HG03342 (cell line): ENCODE measurements around the gene LCA5.
"Not testable (repeated sequence)": the region's sequence is repeated elsewhere in the genome, so short reads cannot be mapped to it uniquely, and the experiment has no call there.

Experiments
- ATAC-seq: cut with Tn5 transposase; IDR thresholded peaks from one replicate; pipeline ENCODE4 v1.9.1; 2021; ENCODE audit warnings: mild to moderate bottlenecking, moderate library complexity; ENCODE audit not compliant: unreplicated experiment

The LCA5 gene

DNA sequence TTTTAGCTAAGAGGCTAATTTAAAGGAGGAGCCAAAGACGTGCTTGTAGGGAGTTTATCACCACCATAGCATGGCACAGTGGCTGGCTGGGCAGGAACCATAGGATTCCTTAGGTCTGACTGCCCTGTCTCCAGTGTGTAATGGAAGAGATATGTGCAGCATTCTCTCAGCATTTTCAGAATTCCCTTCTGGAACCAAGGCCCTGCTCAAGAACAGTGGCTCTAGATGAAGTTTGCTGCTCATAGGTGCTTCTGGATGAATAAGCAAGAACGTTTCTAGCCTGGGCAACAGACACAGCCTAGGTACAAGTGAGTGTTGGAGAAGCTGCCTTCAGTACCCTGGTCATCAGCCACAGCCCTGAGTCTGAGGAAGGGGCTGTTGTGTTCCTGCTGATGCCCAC lies 69.1 kb downstream of the LCA5 start:
- no peak for ATAC-seq

DNA sequence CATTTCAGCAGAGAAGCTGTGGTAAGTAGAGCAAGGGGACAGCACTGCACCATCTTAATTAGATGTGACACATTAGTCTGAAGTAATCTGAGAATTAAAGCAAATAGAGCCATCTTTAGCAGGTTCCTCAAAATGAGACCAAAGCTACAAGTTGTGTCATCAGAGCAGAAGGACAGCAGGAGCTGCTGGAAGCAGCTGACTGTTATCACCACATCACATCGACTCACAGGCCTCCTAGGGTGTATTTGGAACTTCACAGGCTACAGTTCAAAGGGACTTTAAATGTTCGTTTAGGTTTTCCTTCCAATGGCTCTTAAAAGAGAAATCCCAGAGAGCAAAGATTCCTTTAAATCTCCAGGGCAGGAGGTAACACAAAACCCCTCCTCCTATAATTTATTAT lies 69.5 kb downstream of the LCA5 start:
- ATAC-seq = no peak

DNA sequence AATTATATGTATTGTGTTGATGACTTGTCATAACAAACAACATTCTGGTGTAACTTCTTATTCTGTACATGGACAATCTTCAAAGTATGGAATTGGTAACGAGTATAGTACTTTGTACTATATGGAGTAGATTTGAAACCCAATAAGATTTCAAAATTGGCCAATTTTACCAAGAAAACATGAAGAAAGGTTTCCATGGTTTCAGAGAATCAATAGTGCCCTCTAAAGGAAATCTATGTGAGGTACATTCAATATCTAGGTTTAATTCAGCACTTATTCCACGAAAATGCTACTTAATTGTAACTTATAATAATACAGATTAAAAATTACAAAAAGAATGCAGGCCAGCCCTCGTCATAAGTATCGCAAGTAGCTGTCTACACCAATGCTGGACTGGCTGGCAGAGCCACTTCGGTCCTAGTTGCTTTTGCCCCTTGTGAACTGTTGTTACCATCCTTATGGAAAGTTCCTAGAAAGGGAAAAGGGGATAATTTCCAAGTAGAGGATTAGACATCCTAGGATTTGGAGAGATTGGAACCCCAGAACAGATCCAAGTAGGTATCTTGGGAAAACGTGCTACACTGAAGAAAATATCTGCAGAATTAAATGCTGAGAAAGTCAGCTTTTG lies 70.9 kb downstream of the LCA5 start:
- ATAC-seq = peak; percentile 40

DNA sequence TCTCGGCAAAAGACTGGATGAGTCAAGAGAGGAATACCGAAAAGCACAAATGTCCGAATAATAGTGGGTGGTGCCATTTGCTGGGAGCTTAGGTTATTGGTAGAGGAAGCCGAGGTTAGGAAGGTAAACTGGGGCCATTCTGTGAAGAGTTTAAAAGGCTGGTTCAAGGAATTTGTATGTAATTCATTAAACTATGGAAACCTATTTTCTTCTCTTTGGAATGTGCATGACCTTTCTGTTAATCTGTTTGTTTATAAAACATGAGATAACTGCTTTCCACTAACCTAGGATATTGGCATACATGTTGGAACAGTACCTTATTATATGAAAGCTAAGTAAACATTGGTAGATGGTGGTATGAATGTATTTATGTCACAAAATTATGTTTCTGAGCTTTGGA lies 71.8 kb downstream of the LCA5 start:
- ATAC-seq = no peak

DNA sequence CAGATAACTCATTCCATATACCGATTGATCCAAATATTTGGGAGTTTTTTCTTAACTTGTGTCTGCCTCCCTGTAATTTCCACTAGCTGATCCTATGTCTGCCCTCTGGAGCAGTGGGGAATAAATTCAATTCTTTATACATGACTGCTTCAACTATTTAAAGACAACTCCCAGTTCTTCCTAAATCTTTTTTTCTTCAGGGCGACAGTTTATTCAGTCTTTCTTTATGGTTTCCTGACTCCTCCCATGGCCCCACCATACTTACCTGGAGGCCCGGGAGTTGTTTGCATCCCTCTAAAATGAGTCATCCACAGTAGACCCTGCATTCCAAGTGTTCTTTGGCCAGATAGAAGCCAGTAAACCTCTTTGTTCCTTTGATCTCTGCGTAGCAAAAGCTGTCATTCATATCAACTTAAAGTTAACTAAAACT lies 73.6 kb downstream of the LCA5 start:
- no peak for ATAC-seq

DNA sequence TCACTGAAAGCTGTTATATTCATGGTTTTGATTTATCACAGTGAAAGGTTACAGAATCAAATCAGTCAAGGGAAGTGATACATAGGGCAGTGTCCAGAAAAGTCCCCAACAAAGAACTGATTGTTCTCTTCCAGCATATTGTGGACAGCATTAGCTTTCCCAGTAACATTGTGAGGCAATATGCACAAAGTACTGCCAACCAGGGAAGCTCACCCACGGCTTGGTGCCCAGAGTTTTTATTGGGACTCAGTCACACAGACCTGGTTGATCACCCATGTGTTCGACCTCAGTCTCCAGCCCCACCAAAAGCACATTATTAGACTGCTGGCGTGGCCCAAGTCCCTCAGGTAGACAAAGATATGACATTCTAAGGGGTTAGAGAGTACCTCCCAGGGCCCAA lies 76.0 kb downstream of the LCA5 start:
- ATAC-seq = peak; percentile 63

DNA sequence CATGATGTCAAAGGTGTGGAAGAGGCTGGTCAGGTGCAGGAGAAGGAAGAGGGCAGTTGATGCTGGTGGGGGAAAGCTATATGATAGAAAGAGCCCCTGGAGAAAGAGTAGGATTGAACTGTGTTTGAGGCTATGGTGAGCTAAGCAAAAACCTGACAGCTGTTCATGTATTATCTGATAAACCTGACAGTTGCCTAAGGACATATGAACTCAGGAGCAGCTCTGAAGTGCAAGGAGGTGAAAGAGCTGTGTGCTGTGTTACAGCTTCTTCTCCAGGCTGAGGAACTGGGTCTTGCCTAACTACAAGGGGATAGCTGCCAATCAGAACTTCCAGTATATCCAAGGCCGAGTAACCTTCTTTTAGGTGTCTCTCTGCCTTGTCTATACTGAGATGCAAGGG lies 81.8 kb downstream of the LCA5 start:
- ATAC-seq = no peak

DNA sequence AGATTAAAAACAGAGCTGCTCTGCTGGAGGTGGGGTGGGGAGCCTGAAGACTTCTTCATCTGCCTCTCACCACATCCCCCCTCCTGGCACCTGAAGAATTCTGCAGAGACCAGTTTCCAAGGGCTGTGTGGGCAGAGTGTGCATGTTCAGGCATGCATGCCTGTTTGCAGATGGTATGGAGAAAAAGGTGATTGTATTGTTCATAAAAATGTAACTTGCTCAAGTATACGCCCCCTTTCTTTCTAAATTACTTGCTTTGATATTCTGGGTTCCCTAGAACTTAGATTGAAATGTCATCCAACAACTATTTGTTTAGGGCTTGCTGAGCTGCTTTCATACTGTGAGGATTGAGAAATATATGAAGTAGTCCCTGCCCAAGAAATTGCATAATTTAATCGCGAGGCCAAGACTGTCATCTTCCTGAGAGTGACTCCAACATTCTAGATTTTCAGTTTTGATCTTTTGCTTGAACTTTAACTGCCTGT lies 83.6 kb downstream of the LCA5 start:
- no peak for ATAC-seq

DNA sequence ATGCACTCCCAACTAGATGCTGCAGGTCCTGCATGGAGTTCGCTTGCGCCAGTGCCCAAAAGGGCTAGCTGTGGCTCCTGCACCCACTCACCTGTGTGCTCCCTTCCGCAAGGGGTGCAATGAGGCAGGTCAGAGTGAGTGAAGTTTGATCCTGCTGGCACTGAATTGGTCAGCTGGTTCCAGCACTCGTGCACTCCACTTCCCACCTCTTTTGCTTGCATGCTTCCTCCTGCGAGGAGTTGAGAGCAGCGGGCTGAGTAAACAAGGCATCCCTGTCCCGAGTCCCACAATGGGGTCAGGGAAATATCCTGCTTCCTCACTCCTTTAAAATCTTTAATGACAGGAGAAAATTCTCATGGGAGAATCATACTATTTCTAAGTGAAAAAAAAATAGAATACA lies 86.2 kb downstream of the LCA5 start:
- ATAC-seq = no peak

DNA sequence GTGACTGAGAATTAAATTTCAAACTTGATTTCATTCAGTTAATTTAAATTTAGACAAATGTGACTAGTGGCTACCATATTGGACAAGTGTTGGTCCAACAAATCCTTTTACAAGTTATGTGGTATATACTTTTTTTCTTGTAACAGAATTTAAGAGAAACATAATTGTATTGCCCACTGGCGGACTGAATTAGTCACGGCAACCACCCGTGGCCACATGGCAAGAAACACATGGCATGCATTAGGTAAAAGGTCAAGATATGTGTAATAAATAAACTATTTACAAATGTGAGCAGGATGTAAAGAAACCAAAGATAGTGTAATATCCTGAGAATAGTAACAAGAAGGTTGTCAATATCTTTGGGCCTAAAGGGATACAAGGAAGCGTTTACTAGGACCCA lies 91.2 kb downstream of the LCA5 start:
- ATAC-seq = no peak

DNA sequence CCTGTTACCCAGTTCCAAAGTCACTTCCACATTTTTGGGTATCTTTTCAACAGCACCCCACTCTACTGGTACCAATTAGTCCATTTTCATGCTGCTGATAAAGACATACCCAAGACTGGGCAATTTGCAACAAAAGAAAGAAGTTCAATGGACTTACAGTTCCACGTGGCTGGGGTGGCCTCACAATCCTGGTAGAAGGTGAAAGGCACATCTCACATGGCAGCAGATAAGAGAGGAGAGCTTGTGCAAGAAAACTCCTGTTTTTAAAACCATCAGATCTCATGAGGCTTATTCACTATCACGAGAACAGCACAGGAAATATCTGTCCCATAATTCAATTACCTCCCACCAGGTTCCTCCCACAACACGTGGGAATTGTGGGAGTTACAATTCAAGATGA lies 93.4 kb downstream of the LCA5 start:
- not testable (repeated sequence) for ATAC-seq

DNA sequence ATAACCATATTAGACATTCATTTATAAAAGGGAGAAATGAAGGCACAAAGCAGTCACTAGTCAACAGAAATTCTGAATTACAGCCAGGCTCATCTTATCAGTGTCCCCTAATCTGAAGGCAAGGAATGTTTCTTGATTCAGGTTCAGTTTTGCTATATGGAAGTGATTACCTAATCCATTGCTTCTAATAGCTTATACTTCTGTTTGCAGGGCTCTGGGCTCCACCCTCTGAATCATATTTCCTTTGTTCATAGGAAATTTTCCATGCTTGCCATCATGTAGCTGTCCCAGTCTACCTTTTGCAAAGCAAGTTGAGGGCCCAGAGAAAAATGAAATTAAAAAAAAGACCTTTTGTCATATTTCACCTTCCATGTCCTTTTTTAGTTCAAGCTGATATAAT lies 96.0 kb downstream of the LCA5 start:
- no peak for ATAC-seq

DNA sequence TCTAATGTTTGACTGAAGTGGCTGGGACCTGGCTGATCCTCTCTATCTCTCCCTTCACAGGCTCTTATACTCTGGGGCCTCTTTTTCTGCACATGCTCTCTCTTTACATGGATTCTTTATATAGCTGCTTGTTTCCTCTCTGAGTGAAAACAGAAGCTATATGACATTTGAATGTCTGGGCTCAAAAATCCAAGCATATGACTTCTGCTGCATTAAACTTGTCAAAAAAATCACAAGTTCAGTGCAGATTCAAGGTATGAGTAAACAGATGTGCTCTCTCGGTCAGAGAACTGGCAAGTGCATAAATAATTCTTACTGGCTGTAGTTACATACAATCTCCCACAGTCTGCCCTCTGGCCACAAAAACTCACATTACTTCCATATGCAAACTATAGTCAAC lies 96.6 kb downstream of the LCA5 start:
- ATAC-seq = no peak

DNA sequence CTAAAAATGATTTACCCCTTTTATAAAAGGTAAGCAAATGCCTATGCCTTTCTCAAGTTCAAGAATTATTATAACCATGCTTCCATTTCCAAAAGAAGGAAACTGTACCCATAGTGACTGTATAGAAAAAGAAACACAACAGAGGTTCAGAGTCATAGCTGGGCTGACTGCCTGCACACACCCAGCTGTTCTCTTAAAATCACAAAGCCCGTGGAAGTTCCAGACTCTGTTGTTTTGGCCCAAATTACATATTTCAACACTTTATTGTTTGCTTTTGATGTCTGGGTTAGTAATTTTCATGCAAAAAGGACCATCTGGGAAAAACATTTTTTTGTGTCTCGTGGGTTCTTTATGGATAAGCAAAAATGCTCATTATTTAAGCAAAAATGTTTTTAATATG lies 99.2 kb downstream of the LCA5 start:
- no peak for ATAC-seq

DNA sequence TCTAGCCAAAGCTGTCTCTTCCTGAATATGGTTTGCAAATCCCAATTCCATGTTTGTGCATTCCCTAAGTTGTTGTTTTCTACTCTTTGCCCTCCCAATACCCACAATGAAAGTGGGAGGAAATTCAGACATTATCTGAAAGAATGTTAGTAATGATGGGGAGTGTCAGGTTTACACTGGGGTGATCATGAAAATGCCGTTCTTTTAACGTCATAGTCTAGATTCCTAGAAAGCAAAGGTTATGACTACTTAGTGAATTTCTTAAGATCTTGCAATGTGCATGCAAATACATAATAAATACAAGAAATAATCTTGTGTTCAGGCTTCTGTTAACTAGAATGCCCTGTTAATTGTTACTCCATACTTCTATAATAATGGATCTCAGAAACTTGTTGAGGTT lies 101.0 kb downstream of the LCA5 start:
- ATAC-seq = no peak

DNA sequence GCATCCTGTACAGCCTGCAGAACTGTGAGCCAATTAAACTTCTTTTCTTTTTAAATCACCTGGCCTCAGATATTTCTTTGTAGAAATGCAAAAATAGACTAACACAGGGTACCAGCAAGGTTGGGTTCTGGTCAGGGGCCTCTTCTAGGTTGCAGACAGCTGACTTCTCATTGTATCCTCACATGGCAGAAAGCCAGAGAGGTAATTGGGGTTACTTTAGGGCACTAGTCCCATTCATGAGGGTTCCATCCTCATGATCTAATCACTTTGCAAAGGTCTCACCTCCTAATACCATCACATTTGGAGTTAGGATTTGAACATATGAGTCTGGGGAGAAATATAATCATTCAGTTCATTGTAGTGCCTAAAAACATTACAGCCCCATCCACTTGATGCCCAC lies 101.5 kb downstream of the LCA5 start:
- no peak for ATAC-seq
